Fibroblast of the aortic adventitia (primary cell): ENCODE data around the gene VIPR2. TPM values are rescaled to one million over a fixed set of nuclear protein-coding genes. Genes with fewer than 3 reads are reported as not detected.

Source experiments
- DNase-seq: peaks from one replicate; pipeline ENCODE4 v3.0.0-alpha.2; 2010; ENCODE audit warnings: low read depth
- H3K4me3 ChIP-seq: 2 replicates; pipeline ENCODE4 v1.5.1; 2011; ENCODE audit warnings: low read depth, mild to moderate bottlenecking, control low read depth, low read length, moderate library complexity
- total RNA-seq: library from RNA; depleted of rRNA; stranded (reverse); fragments of >200 nt; gene quantifications from 2 replicates; pipeline ENCODE4 v1.2.3, GENCODE V29; 2012; ENCODE audit warnings: low replicate concordance
- TF ChIP-seq, protein P1 (sequence below): IDR thresholded peaks from 2 replicates; pipeline ENCODE4 v1.5.1; 2011; ENCODE audit warnings: mild to moderate bottlenecking, low read length, control low read depth, inconsistent platforms; ENCODE audit not compliant: insufficient read depth

Gene VIPR2
- total RNA-seq, 1 donor = not detected

DNA sequence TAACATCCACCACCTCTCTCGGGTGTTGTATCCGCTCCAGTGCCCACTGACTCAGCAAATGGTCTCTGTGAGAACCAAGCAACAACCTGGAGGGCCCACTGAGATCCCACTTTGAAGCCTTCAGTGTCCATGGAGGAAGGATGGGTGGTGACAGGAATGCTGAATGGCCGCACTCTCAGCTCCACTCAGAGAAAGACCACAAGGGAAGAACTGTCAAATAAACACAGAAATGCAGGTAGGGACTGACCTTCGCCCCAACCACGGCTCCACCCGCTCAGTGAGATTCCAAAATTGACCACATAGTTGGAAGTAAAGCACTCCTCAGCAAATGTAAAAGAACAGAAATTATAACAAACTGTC is 65.8 kb downstream of the VIPR2 start:
- TF ChIP-seq, protein P1, sequence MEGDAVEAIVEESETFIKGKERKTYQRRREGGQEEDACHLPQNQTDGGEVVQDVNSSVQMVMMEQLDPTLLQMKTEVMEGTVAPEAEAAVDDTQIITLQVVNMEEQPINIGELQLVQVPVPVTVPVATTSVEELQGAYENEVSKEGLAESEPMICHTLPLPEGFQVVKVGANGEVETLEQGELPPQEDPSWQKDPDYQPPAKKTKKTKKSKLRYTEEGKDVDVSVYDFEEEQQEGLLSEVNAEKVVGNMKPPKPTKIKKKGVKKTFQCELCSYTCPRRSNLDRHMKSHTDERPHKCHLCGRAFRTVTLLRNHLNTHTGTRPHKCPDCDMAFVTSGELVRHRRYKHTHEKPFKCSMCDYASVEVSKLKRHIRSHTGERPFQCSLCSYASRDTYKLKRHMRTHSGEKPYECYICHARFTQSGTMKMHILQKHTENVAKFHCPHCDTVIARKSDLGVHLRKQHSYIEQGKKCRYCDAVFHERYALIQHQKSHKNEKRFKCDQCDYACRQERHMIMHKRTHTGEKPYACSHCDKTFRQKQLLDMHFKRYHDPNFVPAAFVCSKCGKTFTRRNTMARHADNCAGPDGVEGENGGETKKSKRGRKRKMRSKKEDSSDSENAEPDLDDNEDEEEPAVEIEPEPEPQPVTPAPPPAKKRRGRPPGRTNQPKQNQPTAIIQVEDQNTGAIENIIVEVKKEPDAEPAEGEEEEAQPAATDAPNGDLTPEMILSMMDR = no peak
- no peak for DNase-seq
- no peak overlapping the region for H3K4me3 ChIP-seq

DNA sequence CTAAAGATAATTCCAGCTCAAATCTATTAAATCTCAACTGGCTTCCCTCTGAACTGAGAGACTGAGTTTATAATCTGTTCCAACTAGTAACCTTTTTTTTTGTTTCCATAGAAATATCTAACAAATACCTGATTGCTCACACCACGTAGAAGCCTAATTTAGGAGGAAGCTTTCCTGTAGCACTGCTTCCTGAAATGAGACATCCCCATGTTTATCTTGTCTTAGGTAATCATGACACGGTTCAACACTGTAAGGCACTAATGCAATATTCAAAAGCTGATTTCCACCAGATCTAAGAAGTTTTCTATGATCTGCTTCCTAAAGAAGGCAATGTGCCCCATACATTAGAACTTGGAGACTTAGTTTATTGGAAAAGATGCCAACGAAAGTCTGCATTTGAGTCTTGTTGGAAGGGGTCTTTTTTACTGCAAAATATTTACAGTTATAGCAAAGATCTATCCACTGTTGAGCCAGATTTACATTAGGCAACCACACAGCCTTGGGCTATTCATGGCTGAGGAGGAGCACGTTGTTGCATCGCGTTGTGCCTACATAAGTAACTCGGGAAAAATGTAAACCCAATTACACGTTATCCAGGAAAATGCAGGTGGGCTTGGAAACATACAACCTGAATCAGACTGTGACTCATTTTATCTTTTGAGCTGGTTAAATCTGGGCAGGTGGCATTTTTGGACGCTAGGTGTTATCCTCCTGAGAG is 66.3 kb downstream of the VIPR2 start:
- TF ChIP-seq, protein P1 = no peak
- H3K4me3 ChIP-seq = no peak overlapping the region
- DNase-seq = no peak

DNA sequence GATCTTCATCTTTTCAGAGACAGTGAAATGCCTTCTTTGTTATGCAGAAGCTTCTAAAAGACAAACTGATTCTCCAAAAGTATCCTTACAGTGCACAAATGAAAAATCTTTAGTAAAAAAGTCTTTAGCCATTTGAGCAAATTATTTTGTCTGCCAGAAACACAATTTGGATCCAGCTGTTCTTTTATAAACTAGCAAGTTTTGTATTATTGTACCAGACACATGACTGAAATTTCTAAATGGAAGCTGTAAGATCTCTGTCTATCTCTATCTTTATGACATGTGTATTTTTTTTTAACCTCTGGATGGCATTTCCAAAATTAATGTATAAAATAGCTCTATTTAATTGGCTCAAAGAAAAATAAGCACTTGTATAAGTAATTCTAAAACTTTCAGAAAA is 68.3 kb downstream of the VIPR2 start:
- no peak overlapping the region for H3K4me3 ChIP-seq
- no peak for DNase-seq
- TF ChIP-seq, protein P1 = no peak

DNA sequence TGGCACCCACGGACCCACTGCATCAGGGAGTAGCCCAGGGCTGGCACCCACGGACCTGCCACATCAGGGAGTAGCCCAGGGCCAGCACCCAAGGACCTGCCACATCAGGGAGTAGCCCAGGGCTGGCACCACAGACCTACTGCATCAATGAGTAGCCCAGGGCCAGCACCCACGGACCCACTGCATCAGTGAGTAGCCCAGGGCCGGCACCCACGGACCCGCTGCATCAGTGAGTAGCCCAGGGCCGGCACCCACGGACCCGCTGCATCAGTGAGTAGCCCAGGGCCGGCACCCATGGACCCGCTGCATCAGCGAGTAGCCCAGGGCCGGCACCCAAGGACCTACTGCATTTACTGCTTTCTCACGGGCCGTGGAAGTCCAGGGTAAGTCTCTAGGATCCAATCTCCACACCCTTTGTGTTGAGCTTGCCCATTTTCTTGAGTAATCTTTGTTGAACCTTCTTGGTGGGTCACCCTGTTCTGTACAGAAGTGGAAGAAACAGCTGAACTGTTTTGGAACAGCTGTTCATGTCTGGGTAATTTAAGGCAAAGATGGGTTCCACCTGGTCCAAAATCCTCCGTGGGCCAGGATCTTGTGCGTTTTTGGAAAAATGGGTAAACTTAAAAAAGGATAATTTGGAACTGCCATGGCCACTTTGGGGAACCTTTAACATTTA is 69.0 kb downstream of the VIPR2 start:
- no peak overlapping the region for H3K4me3 ChIP-seq
- TF ChIP-seq, protein P1 = no peak
- no peak for DNase-seq

DNA sequence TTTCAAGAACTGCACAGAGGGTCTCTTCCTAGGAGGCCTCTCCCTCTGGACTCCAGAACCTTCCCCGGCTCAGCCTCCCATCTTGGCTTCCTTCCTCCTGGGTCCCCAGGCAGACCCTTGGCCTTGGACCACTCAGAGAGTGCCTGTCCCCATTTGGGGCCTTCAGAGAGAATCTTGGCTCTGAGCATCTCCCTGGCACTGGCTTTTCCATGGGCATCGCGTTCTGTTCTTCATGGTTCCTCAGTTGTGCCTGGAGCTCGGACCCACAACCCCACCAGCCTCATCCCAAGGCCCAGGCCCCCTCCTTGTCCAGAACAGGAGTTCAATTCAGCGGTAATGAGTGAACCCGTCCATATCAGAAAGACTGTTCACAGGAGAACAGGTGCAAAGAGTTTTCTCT is 73.4 kb downstream of the VIPR2 start:
- no peak overlapping the region for H3K4me3 ChIP-seq
- no peak for DNase-seq
- TF ChIP-seq, protein P1 = no peak

DNA sequence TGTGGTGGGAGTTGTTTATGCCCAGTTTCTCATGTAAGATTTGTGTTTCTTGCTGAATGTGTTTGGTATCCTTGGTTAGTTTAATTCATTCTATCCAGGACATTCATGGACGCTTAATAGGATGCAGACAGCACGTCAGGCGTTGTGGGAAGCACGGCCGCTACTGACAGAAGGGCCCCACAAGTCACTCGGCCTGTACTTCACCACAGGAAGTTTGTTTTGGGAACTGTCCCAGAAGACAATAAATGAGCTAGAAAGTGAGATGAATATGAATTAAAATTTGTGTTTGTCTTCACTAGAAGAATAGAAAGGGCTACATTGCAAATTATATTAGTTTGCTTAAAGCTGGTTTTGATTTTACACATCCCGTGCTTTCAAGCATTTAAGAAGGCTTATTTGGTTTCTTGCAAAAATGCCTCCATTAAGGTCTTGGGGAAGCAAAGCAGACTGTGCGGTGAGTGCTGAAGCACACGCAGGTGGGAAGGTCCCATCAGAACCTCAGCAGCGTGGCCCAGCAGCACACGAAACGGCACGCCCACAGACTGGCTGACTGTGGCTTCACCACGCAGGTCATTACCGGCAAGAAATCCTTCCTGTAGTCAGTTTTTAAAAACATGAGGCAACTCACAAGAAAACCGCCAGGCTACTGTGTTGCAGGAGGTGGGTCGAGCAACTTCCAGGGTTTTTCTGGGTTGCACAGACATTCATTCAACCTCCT is 74.1 kb downstream of the VIPR2 start:
- H3K4me3 ChIP-seq = no peak overlapping the region
- no peak for DNase-seq
- TF ChIP-seq, protein P1 = no peak
